Neural crest cell (in vitro differentiated cells): ENCODE data around the gene AARS2. TPM values are rescaled to one million over a fixed set of nuclear protein-coding genes. Genes with fewer than 3 reads are reported as not detected.

ENCODE experiments used
- DNase-seq: peaks from one replicate; pipeline ENCODE4 v3.0.0; 2021; ENCODE audit warnings: low read depth, mixed read lengths, low spot score
- H3K27ac Mint-ChIP-seq: one replicate; pipeline ENCODE4 v1.8.0; 2021; ENCODE audit warnings: mild to moderate bottlenecking, mixed read lengths; ENCODE audit not compliant: unreplicated experiment
- H3K27me3 Mint-ChIP-seq: 2 replicates; pipeline ENCODE4 v1.8.0; 2021; ENCODE audit warnings: low read depth, mild to moderate bottlenecking, mixed read lengths
- H3K36me3 Mint-ChIP-seq: 2 replicates; pipeline ENCODE4 v1.8.0; 2021; ENCODE audit warnings: low read depth, mild to moderate bottlenecking, mixed read lengths
- H3K4me1 Mint-ChIP-seq: 2 replicates; pipeline ENCODE4 v1.8.0; 2021; ENCODE audit warnings: mixed read lengths
- H3K4me3 Mint-ChIP-seq: one replicate; pipeline ENCODE4 v1.8.0; 2021; ENCODE audit warnings: mild to moderate bottlenecking, mixed read lengths
- H3K9me3 Mint-ChIP-seq: 2 replicates; pipeline ENCODE4 v1.8.0; 2021; ENCODE audit warnings: mixed read lengths
- total RNA-seq: library from RNA; stranded (reverse); gene quantifications from 2 replicates; pipeline ENCODE4 v1.2.1, GENCODE V29; 2021
- TF ChIP-seq, protein P1 (sequence below): fragments of 200-600 bp; sonication (generic); conservative IDR thresholded peaks from 2 replicates; pipeline ENCODE4 v1.5.0; 2021; ENCODE audit warnings: antibody characterized with exemption, mild to moderate bottlenecking

Gene AARS2
- total RNA-seq, 1 donor from 2014 or later = 33.6 TPM

DNA sequence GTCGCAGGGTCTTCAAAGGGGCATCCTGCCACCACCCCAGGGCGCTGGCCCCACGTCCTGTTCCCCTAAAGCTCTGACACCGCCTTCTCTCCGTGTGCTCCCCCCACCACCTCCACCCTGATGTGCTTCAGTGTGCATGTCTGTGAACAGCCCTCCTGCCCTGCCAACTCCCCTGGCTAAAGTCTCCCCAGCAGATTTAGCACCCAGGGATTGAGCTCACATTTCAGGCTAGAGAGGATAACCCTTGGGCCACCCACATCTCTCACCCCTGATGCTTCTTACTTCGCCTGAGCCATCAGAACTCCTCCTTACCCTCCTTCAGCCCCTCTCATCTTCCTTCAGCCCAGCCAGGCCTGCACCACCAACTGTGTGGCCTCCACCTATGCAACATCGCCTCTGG lies 35.4 kb downstream of the AARS2 start:
- Mint-ChIP-seq H3K4me3 (no peak overlapping the region), H3K27me3 (peaks cover 23% of the 10 kb centered on the region), H3K27ac (no peak overlapping the region), H3K36me3 (peaks cover 4% of the 10 kb centered on the region), H3K9me3 (no peaks in the 10 kb centered on the region), H3K4me1 (peaks cover 7% of the 10 kb centered on the region)
- DNase-seq = no peak
- TF ChIP-seq, protein P1, sequence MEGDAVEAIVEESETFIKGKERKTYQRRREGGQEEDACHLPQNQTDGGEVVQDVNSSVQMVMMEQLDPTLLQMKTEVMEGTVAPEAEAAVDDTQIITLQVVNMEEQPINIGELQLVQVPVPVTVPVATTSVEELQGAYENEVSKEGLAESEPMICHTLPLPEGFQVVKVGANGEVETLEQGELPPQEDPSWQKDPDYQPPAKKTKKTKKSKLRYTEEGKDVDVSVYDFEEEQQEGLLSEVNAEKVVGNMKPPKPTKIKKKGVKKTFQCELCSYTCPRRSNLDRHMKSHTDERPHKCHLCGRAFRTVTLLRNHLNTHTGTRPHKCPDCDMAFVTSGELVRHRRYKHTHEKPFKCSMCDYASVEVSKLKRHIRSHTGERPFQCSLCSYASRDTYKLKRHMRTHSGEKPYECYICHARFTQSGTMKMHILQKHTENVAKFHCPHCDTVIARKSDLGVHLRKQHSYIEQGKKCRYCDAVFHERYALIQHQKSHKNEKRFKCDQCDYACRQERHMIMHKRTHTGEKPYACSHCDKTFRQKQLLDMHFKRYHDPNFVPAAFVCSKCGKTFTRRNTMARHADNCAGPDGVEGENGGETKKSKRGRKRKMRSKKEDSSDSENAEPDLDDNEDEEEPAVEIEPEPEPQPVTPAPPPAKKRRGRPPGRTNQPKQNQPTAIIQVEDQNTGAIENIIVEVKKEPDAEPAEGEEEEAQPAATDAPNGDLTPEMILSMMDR = no peak

DNA sequence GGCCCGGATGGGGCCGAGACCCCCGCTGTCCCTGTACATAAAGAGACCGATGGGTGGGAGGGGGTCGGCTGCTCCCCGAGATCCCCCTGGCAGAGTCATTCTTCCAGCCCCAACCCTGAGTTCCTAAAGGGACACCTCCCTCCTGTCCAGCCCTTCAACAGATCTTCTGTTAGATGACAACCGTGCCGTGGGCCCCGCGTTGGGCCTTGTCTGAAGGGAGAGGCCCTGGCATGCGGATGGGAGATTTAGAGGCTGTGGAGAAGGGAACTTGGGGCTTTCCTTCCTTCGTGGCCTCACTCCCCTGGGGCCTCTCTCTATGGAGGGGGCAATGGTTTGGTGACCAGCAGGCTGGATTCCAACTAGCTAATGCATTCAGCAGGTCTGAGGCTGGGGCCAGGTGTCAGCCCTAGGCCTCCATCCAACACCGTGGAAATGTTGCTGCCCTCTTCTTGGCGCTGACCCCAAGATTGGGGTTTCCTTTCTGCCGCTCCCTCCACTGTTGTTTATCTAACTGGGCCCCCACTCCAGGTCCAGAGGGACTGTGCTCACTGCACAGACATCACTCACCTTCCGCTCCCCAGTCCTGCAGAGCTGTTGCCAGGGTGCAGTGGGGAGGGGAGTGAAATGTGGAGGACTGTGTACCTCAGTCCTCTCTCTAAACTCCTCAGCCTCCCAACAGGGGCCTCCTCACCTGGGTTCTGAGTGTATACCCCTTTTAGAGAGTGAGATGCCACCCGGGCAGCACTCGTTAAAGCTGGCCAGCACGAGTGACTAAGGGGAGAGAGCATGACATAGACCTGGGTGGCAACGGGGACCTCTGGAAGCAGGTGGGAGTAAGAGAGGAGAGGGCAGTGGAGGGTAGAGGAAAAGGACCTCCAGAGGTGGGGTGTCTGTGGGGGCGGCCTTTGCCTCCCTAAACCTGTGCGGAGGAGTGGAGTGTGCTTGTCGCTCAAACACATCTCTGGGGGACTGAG lies 36.2 kb downstream of the AARS2 start:
- H3K4me3 Mint-ChIP-seq = peak overlapping the region; percentile 38
- H3K27ac Mint-ChIP-seq = peak overlapping the region; percentile 84
- no peaks in the 10 kb centered on the region for H3K9me3 Mint-ChIP-seq
- peaks cover 21% of the 10 kb centered on the region for H3K27me3 Mint-ChIP-seq
- H3K4me1 Mint-ChIP-seq = peaks cover 14% of the 10 kb centered on the region
- no peak for DNase-seq
- peaks cover 4% of the 10 kb centered on the region for H3K36me3 Mint-ChIP-seq
- TF ChIP-seq, protein P1 = no peak

DNA sequence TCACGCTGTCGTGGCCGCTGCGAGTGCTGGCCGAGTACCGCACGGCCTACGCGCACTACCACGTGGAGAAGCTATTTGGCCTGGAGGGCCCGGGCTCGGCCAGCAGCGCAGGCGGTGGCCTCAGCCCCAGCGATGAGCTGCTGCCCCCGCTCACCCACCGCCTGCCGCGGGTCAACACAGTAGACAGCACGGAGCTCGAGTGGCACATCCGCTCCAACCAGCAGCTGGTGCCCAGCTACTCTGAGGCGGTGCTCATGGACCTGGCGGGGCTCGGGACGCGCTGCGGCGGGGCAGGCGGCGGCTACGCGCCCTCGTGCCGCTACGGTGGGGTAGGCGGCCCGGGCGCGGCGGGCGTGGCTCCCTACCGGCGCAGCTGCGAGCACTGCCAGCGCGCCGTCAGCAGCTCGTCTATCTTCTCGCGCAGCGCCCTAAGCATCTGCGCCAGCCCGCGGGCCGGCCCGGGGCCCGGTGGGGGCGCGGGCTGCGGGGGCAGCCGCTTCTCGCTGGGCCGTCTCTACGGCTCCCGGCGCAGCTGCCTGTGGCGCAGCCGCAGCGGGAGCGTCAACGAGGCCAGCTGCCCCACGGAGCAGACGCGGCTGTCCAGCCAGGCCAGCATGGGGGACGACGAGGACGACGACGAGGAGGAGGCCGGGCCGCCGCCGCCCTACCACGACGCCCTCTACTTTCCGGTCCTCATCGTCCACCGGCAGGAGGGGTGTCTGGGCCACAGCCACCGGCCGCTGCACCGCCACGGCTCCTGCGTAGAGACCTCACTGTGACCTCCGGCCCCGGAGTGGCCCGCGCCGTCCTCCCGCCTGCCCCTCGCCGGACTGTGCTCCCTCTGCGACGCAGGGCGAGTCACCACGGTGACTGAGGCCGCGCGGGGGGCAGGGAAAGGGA lies 37.1 kb downstream of the AARS2 start:
- Mint-ChIP-seq H3K27ac (no peak overlapping the region), H3K4me1 (peaks cover 23% of the 10 kb centered on the region), H3K27me3 (peaks cover 19% of the 10 kb centered on the region), H3K9me3 (no peaks in the 10 kb centered on the region), H3K36me3 (peaks cover 4% of the 10 kb centered on the region), H3K4me3 (no peak overlapping the region)
- TF ChIP-seq, protein P1 = no peak
- DNase-seq = no peak

DNA sequence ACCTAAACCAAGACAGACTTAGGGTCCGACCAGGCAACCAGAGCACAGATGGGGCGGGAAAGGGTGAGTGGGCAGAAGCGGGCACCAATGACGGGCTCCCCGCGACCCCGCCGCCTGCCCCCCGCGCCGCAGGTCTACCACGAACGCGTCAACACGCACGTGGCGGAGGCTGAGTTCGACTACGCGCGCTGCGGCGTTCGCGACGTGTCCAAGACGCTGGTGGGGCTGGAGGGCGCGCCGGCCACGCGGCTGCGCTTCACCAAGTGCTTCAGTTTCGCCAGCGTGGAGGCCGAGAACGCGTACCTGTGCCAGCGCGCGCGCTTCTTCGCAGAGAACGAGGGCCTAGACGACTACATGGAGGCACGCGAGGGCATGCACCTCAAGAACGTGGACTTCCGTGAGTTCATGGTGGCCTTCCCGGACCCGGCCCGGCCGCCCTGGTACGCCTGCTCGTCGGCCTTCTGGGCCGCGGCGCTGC lies 37.8 kb downstream of the AARS2 start:
- no peaks in the 10 kb centered on the region for H3K9me3 Mint-ChIP-seq
- TF ChIP-seq, protein P1 = no peak
- H3K4me3 Mint-ChIP-seq = no peak overlapping the region
- peaks cover 23% of the 10 kb centered on the region for H3K4me1 Mint-ChIP-seq
- no peak overlapping the region for H3K27ac Mint-ChIP-seq
- peaks cover 13% of the 10 kb centered on the region for H3K27me3 Mint-ChIP-seq
- H3K36me3 Mint-ChIP-seq = peaks cover 4% of the 10 kb centered on the region
- DNase-seq = no peak

DNA sequence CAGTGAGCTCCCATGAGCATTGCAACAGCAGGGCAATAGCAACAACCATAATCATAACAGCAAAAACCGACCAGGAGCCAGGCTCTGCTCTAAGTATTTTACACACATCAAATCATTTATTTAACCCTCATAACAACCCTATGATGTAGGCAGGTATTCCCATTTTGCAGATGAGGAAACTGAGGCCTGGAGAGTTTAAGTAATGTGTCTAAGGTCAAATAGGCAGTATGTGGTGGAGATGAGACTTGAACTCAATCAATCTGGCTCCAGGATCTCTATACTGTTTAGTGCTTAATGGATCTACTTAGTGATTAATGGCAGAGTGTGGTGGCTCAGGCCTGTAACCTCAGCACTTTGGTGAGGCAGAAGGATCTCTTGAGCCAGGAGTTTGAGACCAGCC lies 39.5 kb downstream of the AARS2 start:
- Mint-ChIP-seq H3K36me3 (peaks cover 4% of the 10 kb centered on the region), H3K4me3 (peak overlapping the region; percentile 89), H3K4me1 (peaks cover 39% of the 10 kb centered on the region), H3K9me3 (no peaks in the 10 kb centered on the region), H3K27me3 (peaks cover 18% of the 10 kb centered on the region), H3K27ac (peak overlapping the region; percentile 43)
- TF ChIP-seq, protein P1 = no peak
- DNase-seq = no peak
